Endothelial cell of umbilical vein (primary cell): Measurements from ENCODE around the gene ANG. TPM values are rescaled to one million over a fixed set of nuclear protein-coding genes. Genes with fewer than 3 reads are reported as not detected.

ENCODE experiments used
- BruUV-seq: library from RNA; stranded (reverse); fragments of 400-500 nt; replicated peaks from 2 replicates; lab custom pipeline; 2021; lab: Mats Ljungman, UMichigan
- CTCF ChIA-PET: fragments of 300-600, 350-600 bp; sonication (Branson Sonifier 250); formaldehyde crosslinking; loops from one replicate; lab custom pipeline; 2021; ENCODE audit warnings: antibody characterized with exemption, inconsistent platforms; lab: Charles Lee
- POLR2A ChIA-PET: fragments of 300-600, 350-600 bp; sonication (Branson Sonifier 250); formaldehyde crosslinking; loops from one replicate; lab custom pipeline; 2021; ENCODE audit warnings: antibody characterized with exemption, inconsistent platforms; lab: Charles Lee
- DNase-seq: peaks from one replicate; pipeline ENCODE4 v3.0.0-alpha.2; 2011; ENCODE audit warnings: low read depth, low spot score
- FAIRE-seq: peaks from 2 replicates; lab custom pipeline; 2011; peaks lifted over from hg19 to GRCh38; lab: Jason Lieb, UNC
- H2AFZ ChIP-seq: 2 replicates; pipeline ENCODE4 v1.6.0; 2012; ENCODE audit warnings: low read depth, low read length, control low read depth, inconsistent platforms
- H3K27ac ChIP-seq: 2 replicates; pipeline ENCODE4 v1.5.1; 2011; ENCODE audit warnings: low read depth, mild to moderate bottlenecking, control low read depth, low read length, moderate library complexity; ENCODE audit not compliant: insufficient read depth
- H3K27me3 ChIP-seq, 2 experiments: 2 replicates each; pipeline versions ENCODE4 v1.6.0 to v1.6.1; 2011; ENCODE audit warnings: low read length in 2 of 2, mixed read lengths in 1 of 2; ENCODE audit not compliant: control insufficient read depth in 2 of 2, insufficient read depth in 2 of 2
- H3K36me3 ChIP-seq, 2 experiments: 2 replicates in 1 of 2; 3 replicates in 1 of 2; pipeline ENCODE4 v1.5.1; 2011; ENCODE audit warnings: low read length in 2 of 2, mild to moderate bottlenecking in 1 of 2, moderate library complexity in 1 of 2; ENCODE audit not compliant: control insufficient read depth in 2 of 2, insufficient read depth in 2 of 2; ENCODE audit errors: extremely low read depth in 1 of 2
- H3K4me1 ChIP-seq: 3 replicates; pipeline ENCODE4 v1.5.1; 2011; ENCODE audit warnings: mild to moderate bottlenecking, low read length; ENCODE audit not compliant: control insufficient read depth, insufficient read depth; ENCODE audit errors: extremely low read depth
- H3K4me2 ChIP-seq: 2 replicates; pipeline ENCODE4 v1.6.1; 2011; ENCODE audit warnings: low read length, control low read depth, mixed read lengths; ENCODE audit not compliant: insufficient read depth
- H3K4me3 ChIP-seq, 3 experiments: fragments of 200-600 bp in 1 of 3; sonication (generic), shearing (Covaris generic) in 1 of 3; replicated peaks in 1 of 3; 2 replicates each; pipeline ENCODE4 v1.5.1; 2011 to 2016; ENCODE audit warnings: control low read depth in 3 of 3, low read length in 3 of 3, mild to moderate bottlenecking in 2 of 3, inconsistent platforms in 1 of 3, low read depth in 1 of 3, moderate library complexity in 1 of 3; ENCODE audit not compliant: insufficient read depth in 1 of 3
- H3K79me2 ChIP-seq: 2 replicates; pipeline ENCODE4 v1.6.0; 2012; ENCODE audit warnings: low read length, inconsistent platforms; ENCODE audit not compliant: control insufficient read depth, insufficient read depth
- H3K9ac ChIP-seq: replicated peaks from 2 replicates; pipeline ENCODE3; 2011; ENCODE audit warnings: low read length, control low read depth; ENCODE audit not compliant: insufficient read depth; ENCODE audit errors: extremely low read depth
- H3K9me1 ChIP-seq: replicated peaks from 3 replicates; pipeline ENCODE4 v1.6.0; 2011; ENCODE audit warnings: mild to moderate bottlenecking, low read length; ENCODE audit not compliant: control insufficient read depth, insufficient read depth; ENCODE audit errors: extremely low read depth
- H3K9me3 ChIP-seq: replicated peaks from 2 replicates; pipeline ENCODE4 v1.5.1; 2012; ENCODE audit warnings: low read length, inconsistent platforms; ENCODE audit not compliant: control insufficient read depth, insufficient read depth
- H4K20me1 ChIP-seq: replicated peaks from 2 replicates; pipeline ENCODE3; 2011; ENCODE audit warnings: mild to moderate bottlenecking, low read length; ENCODE audit not compliant: control insufficient read depth, insufficient read depth; ENCODE audit errors: extremely low read depth
- EZH2 ChIP-seq: IDR thresholded peaks from 2 replicates; pipeline ENCODE4 v1.6.1; 2012; ENCODE audit warnings: borderline replicate concordance, low read depth, mild to moderate bottlenecking, moderate library complexity, low read length, inconsistent platforms; ENCODE audit not compliant: severe bottlenecking
- FOS ChIP-seq: IDR thresholded peaks from 2 replicates; pipeline ENCODE4 v1.6.1; 2011; ENCODE audit warnings: mild to moderate bottlenecking, low read length, moderate library complexity, borderline replicate concordance; ENCODE audit not compliant: insufficient read depth
- GATA2 ChIP-seq: IDR thresholded peaks from 2 replicates; pipeline ENCODE4 v1.7.0; 2011; ENCODE audit warnings: low read depth, mild to moderate bottlenecking, moderate library complexity, mixed read lengths, low read length; ENCODE audit not compliant: insufficient read length, insufficient read depth
- JUN ChIP-seq: IDR thresholded peaks from 2 replicates; pipeline ENCODE4 v1.6.1; 2011; ENCODE audit warnings: borderline replicate concordance, low read depth; ENCODE audit not compliant: insufficient read length, insufficient read depth
- MYC ChIP-seq: IDR thresholded peaks from one replicate; pipeline ENCODE4 v1.6.1; 2011; ENCODE audit warnings: mild to moderate bottlenecking, low read depth, low read length
- POLR2A ChIP-seq: IDR thresholded peaks from 2 replicates; pipeline ENCODE4 v1.6.1; 2012; ENCODE audit warnings: low read depth, mild to moderate bottlenecking, control low read depth, low read length
- POLR2AphosphoS5 ChIP-seq: IDR thresholded peaks from 2 replicates; pipeline ENCODE4 v1.6.1; 2012; ENCODE audit warnings: low read depth, mild to moderate bottlenecking, control low read depth, low read length, moderate library complexity; ENCODE audit not compliant: insufficient read depth
- dilution Hi-C: fragments of 300-500 bp; cut with MboI; formaldehyde crosslinking; loops from one replicate; pipeline ENCODE4 v1.15.0; 2019; ENCODE audit warnings: low sequenced_read_pairs; ENCODE audit not compliant: extremely low pct_ligation_motif_present
- intact Hi-C: fragments of 100-400 bp; cut with micrococcal nuclease; formaldehyde crosslinking; loops from one replicate; pipeline ENCODE4 v1.10.0; 2022
- polyA plus RNA-seq, 4 experiments: library from polyadenylated mRNA; depleted of rRNA in 3 of 4; stranded (reverse) in 3 of 4; unstranded in 1 of 4; fragments of >200 nt; gene quantifications; 2 replicates each; pipeline versions ENCODE4 v1.2.1 to v1.2.3, GENCODE V29; 2011 to 2012; ENCODE audit warnings: missing spikeins in 1 of 4
- total RNA-seq: library from RNA; stranded (reverse); gene quantifications from 2 replicates; pipeline ENCODE4 v1.2.3, GENCODE V29; 2021

Gene ANG
- total and polyA plus RNA-seq, 2 donors (not counting 3 experiments of a cell fraction or from before 2014, with no cell fraction given), result 6.2 to 11.2 TPM

- peaks cover 13 to 15% of the 10 kb centered on the region in 2 experiments for H3K27me3 ChIP-seq
- no peaks in the 10 kb centered on the region for H4K20me1 ChIP-seq
- TF ChIP-seq MYC, result no peak
- TF ChIP-seq EZH2, result no peak
- no peak for TF ChIP-seq JUN
- no peak for TF ChIP-seq POLR2AphosphoS5
- TF ChIP-seq FOS, result no peak
- no peak for TF ChIP-seq GATA2
- TF ChIP-seq POLR2A, result no peak
- DNase-seq (no peak), FAIRE-seq (no peak)
- H3K9ac ChIP-seq, result no peak overlapping the region
- H3K4me2 ChIP-seq, result no peak overlapping the region
- no peaks in the 10 kb centered on the region for H3K4me1 ChIP-seq
- dilution Hi-C loops (no loop called here), intact Hi-C loops (no loop called here)
- no peaks in the 10 kb centered on the region for H3K9me1 ChIP-seq
- H3K79me2 ChIP-seq, result no peaks in the 10 kb centered on the region
- no peaks in the 10 kb centered on the region for H3K9me3 ChIP-seq
- no peaks in the 10 kb centered on the region for H3K36me3 ChIP-seq
- no peak overlapping the region for H3K27ac ChIP-seq
- ChIA-PET CTCF (interaction anchor here (0.8 to 1.4 kb wide), 2 partner anchors 13 to 25 kb away, joined by 3 to 5 read pairs; no protein-coding TSS in a partner anchor), POLR2A (no interaction called here)
- no peak overlapping the region for H3K4me3 ChIP-seq
- H2AFZ ChIP-seq, result no peak overlapping the region
- BruUV-seq, result no TSS peak
Measured at GRCh38 chr14:20732979-20733635, 44.5 kb downstream of the ANG start.
